SK-N-SH (cell line): Measurements from ENCODE around the gene VPS51.

Source experiments
- EP300 ChIP-seq, 2 experiments: IDR thresholded peaks; 2 replicates each; pipeline versions ENCODE4 v1.4.0 to v1.6.1; 2012; ENCODE audit warnings: borderline replicate concordance in 1 of 2, low read depth in 1 of 2, low read length in 1 of 2
- EZH2phosphoT487 ChIP-seq: fragments of 200-600 bp; sonication (generic); IDR thresholded peaks from 2 replicates; pipeline ENCODE4 v1.6.1; 2017; ENCODE audit warnings: low read depth, mixed run types, mild to moderate bottlenecking, antibody characterized with exemption, moderate library complexity, borderline replicate concordance
- FOSL2 ChIP-seq: IDR thresholded peaks from 2 replicates; pipeline ENCODE4 v1.4.0; 2012; ENCODE audit warnings: low read depth, mild to moderate bottlenecking, moderate library complexity, borderline replicate concordance
- FOXM1 ChIP-seq: IDR thresholded peaks from 2 replicates; pipeline ENCODE4 v1.4.0; 2012; ENCODE audit warnings: low read depth, mild to moderate bottlenecking
- JUND ChIP-seq: IDR thresholded peaks from 2 replicates; pipeline ENCODE4 v1.4.0; 2012
- NRF1 ChIP-seq: IDR thresholded peaks from 2 replicates; pipeline ENCODE4 v1.6.1; 2012; ENCODE audit warnings: low read depth, mild to moderate bottlenecking, low read length
- POLR2AphosphoS5 ChIP-seq: IDR thresholded peaks from 2 replicates; pipeline ENCODE4 v1.6.1; 2012; ENCODE audit warnings: low read depth, low read length
- RCOR1 ChIP-seq: fragments of 150-350 bp; IDR thresholded peaks from 2 replicates; pipeline ENCODE4 v1.6.1; 2017; ENCODE audit warnings: antibody characterized with exemption, low read length
- TAF1 ChIP-seq: IDR thresholded peaks from 2 replicates; pipeline ENCODE4 v1.6.1; 2012; ENCODE audit warnings: low read depth, mild to moderate bottlenecking, low read length, moderate library complexity, borderline replicate concordance
- TEAD4 ChIP-seq: IDR thresholded peaks from 2 replicates; pipeline ENCODE4 v1.4.0; 2012; ENCODE audit warnings: mild to moderate bottlenecking, borderline replicate concordance; ENCODE audit not compliant: insufficient read depth
- TF ChIP-seq, protein P1 (sequence below): fragments of 200-600 bp; sonication (generic); IDR thresholded peaks from 2 replicates; pipeline ENCODE4 v1.6.1; 2017; ENCODE audit warnings: antibody characterized with exemption, mild to moderate bottlenecking, moderate library complexity
- TF ChIP-seq, protein P2 (sequence below): fragments of 150-350 bp; IDR thresholded peaks from 2 replicates; pipeline ENCODE4 v1.6.1; 2016; ENCODE audit warnings: mild to moderate bottlenecking, low read depth, low read length
- TF ChIP-seq, protein P3 (sequence below): IDR thresholded peaks from 2 replicates; pipeline ENCODE4 v1.6.1; 2012; ENCODE audit warnings: mild to moderate bottlenecking, low read depth, low read length, moderate library complexity

DNA sequence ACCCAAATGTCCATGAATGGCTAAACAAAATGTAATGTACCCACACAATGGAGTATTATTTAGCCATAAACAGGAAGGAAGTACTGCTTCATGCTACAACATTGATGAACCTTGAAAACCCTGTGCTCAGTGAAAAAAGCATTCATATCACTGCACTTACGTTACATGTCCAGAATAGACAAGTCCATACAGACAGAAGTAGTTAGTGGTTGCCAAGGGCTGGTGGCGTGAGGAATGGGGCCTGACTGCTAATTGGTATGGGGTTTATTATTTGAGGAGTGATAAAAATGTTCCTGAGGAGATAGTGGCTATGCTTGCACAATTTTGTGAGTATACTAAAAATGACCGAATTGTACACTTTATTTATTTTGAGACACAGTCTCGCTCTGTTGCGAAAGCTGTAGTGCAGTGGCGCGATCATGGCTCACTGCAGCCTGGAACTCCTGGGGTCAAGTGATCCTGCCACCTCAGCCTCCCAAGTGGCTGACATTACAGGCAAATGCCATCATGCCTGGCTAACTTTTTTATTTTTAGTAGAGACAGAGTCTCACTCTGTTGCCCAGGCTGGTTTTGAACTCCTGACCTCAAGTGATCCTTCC is 46.0 kb downstream of the VPS51 start:
- no peak for TF ChIP-seq POLR2AphosphoS5
- no peak for TF ChIP-seq JUND
- TF ChIP-seq, protein P1, sequence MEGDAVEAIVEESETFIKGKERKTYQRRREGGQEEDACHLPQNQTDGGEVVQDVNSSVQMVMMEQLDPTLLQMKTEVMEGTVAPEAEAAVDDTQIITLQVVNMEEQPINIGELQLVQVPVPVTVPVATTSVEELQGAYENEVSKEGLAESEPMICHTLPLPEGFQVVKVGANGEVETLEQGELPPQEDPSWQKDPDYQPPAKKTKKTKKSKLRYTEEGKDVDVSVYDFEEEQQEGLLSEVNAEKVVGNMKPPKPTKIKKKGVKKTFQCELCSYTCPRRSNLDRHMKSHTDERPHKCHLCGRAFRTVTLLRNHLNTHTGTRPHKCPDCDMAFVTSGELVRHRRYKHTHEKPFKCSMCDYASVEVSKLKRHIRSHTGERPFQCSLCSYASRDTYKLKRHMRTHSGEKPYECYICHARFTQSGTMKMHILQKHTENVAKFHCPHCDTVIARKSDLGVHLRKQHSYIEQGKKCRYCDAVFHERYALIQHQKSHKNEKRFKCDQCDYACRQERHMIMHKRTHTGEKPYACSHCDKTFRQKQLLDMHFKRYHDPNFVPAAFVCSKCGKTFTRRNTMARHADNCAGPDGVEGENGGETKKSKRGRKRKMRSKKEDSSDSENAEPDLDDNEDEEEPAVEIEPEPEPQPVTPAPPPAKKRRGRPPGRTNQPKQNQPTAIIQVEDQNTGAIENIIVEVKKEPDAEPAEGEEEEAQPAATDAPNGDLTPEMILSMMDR, result no peak
- TF ChIP-seq FOSL2, result no peak
- no peak for TF ChIP-seq TAF1
- no peak for TF ChIP-seq NRF1
- no peak for TF ChIP-seq EP300 (IDR thresholded peaks at IDR 0.05; ENCODE audit: borderline replicate concordance in 1 of 2, low read depth in 1 of 2, low read length in 1 of 2)
- TF ChIP-seq, protein P2, sequence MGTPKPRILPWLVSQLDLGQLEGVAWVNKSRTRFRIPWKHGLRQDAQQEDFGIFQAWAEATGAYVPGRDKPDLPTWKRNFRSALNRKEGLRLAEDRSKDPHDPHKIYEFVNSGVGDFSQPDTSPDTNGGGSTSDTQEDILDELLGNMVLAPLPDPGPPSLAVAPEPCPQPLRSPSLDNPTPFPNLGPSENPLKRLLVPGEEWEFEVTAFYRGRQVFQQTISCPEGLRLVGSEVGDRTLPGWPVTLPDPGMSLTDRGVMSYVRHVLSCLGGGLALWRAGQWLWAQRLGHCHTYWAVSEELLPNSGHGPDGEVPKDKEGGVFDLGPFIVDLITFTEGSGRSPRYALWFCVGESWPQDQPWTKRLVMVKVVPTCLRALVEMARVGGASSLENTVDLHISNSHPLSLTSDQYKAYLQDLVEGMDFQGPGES, result no peak
- no peak for TF ChIP-seq FOXM1
- TF ChIP-seq EZH2phosphoT487, result no peak
- no peak for TF ChIP-seq RCOR1
- TF ChIP-seq, protein P3, sequence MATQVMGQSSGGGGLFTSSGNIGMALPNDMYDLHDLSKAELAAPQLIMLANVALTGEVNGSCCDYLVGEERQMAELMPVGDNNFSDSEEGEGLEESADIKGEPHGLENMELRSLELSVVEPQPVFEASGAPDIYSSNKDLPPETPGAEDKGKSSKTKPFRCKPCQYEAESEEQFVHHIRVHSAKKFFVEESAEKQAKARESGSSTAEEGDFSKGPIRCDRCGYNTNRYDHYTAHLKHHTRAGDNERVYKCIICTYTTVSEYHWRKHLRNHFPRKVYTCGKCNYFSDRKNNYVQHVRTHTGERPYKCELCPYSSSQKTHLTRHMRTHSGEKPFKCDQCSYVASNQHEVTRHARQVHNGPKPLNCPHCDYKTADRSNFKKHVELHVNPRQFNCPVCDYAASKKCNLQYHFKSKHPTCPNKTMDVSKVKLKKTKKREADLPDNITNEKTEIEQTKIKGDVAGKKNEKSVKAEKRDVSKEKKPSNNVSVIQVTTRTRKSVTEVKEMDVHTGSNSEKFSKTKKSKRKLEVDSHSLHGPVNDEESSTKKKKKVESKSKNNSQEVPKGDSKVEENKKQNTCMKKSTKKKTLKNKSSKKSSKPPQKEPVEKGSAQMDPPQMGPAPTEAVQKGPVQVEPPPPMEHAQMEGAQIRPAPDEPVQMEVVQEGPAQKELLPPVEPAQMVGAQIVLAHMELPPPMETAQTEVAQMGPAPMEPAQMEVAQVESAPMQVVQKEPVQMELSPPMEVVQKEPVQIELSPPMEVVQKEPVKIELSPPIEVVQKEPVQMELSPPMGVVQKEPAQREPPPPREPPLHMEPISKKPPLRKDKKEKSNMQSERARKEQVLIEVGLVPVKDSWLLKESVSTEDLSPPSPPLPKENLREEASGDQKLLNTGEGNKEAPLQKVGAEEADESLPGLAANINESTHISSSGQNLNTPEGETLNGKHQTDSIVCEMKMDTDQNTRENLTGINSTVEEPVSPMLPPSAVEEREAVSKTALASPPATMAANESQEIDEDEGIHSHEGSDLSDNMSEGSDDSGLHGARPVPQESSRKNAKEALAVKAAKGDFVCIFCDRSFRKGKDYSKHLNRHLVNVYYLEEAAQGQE, result no peak
- TF ChIP-seq TEAD4, result no peak
